ENCODE measurements around the gene PLEKHA5. TPM values are rescaled to one million over a fixed set of nuclear protein-coding genes. Genes with fewer than 3 reads are reported as not detected.
A peak's percentile ranks its signal among the peaks of the same experiment; 100 is the strongest.

Gene PLEKHA5
- polyA plus RNA-seq, 4 donors = 13.2 to 36.2 (median 19.6) TPM

GRCh38 chr12:19120795-19121194, 8.7 kb upstream of the PLEKHA5 start:
- FAIRE-seq = no peak
- Histone ChIP-seq H3K27ac (ENCODE audit: low read depth in 1 of 3, low read length in 2 of 3) (no peak overlapping the region), H3K36me3 (ENCODE audit: control insufficient read depth in 3 of 3, insufficient read depth in 2 of 3, low read depth in 1 of 3, low read length in 3 of 3) (no peaks in the 10 kb centered on the region), H3K9me3 (ENCODE audit: control insufficient read depth in 2 of 2, insufficient read depth in 1 of 2, low read depth in 1 of 2, low read length in 1 of 2) (no peaks in the 10 kb centered on the region), H3K4me3 (ENCODE audit: low read depth in 1 of 3, low read length in 3 of 3) (no peak overlapping the region), H3K4me1 (ENCODE audit: control insufficient read depth in 3 of 3, insufficient read depth in 2 of 3, low read depth in 1 of 3, low read length in 2 of 3) (no peaks in the 10 kb centered on the region), H3K27me3 (ENCODE audit: control insufficient read depth in 3 of 3, insufficient read depth in 3 of 3, low read length in 3 of 3) (no peaks in the 10 kb centered on the region)
- WGBS, 3 donors = 58 to 62% (median 61%) methylated on average over 3 of the region's 3 CpGs
- DNase-seq = no peak

- 56 to 87% (median 79%) methylated on average over 1 of the region's 1 CpG for WGBS, 3 donors
- FAIRE-seq = no peak
Measured at GRCh38 chr12:19121449-19122018, 8.0 kb upstream of the PLEKHA5 start.

GRCh38 chr12:19125325-19125724, 4.2 kb upstream of the PLEKHA5 start:
- H3K4me3 ChIP-seq (ENCODE audit: low read depth in 1 of 3, low read length in 3 of 3) = no peak overlapping the region
- H3K4me1 ChIP-seq (ENCODE audit: control insufficient read depth in 3 of 3, insufficient read depth in 2 of 3, low read depth in 1 of 3, low read length in 2 of 3) = no peaks in the 10 kb centered on the region
- H3K9me3 ChIP-seq (ENCODE audit: control insufficient read depth in 2 of 2, insufficient read depth in 1 of 2, low read depth in 1 of 2, low read length in 1 of 2) = peaks cover 0 to 14% of the 10 kb centered on the region in 2 donors
- WGBS, 3 donors = 83 to 85% (median 84%) methylated on average over 5 of the region's 5 CpGs
- FAIRE-seq (no peak), DNase-seq (no peak)
- no peaks in the 10 kb centered on the region for H3K36me3 ChIP-seq (ENCODE audit: control insufficient read depth in 3 of 3, insufficient read depth in 2 of 3, low read depth in 1 of 3, low read length in 3 of 3)
- H3K27ac ChIP-seq (ENCODE audit: low read depth in 1 of 3, low read length in 2 of 3) = no peak overlapping the region
- H3K27me3 ChIP-seq (ENCODE audit: control insufficient read depth in 3 of 3, insufficient read depth in 3 of 3, low read length in 3 of 3) = no peaks in the 10 kb centered on the region

More at GRCh38 chr12:19121449-19122018, 8.0 kb upstream of the PLEKHA5 start:
- no peak for DNase-seq
- H3K4me1 ChIP-seq (ENCODE audit: control insufficient read depth in 3 of 3, insufficient read depth in 2 of 3, low read depth in 1 of 3, low read length in 2 of 3) = no peaks in the 10 kb centered on the region
- H3K27ac ChIP-seq (ENCODE audit: low read depth in 1 of 3, low read length in 2 of 3) = no peak overlapping the region
- no peaks in the 10 kb centered on the region for H3K36me3 ChIP-seq (ENCODE audit: control insufficient read depth in 3 of 3, insufficient read depth in 2 of 3, low read depth in 1 of 3, low read length in 3 of 3)
- H3K9me3 ChIP-seq (ENCODE audit: control insufficient read depth in 2 of 2, insufficient read depth in 1 of 2, low read depth in 1 of 2, low read length in 1 of 2) = peaks cover 0 to 6% of the 10 kb centered on the region in 2 donors
- no peaks in the 10 kb centered on the region for H3K27me3 ChIP-seq (ENCODE audit: control insufficient read depth in 3 of 3, insufficient read depth in 3 of 3, low read length in 3 of 3)
- no peak overlapping the region for H3K4me3 ChIP-seq (ENCODE audit: low read depth in 1 of 3, low read length in 3 of 3)

GRCh38 chr12:19127270-19127669, 2.3 kb upstream of the PLEKHA5 start:
- Histone ChIP-seq H3K9me3 (ENCODE audit: control insufficient read depth in 2 of 2, insufficient read depth in 1 of 2, low read depth in 1 of 2, low read length in 1 of 2) (peaks cover 0 to 14% of the 10 kb centered on the region in 2 donors), H3K27ac (ENCODE audit: low read depth in 1 of 3, low read length in 2 of 3) (no peak overlapping the region), H3K27me3 (ENCODE audit: control insufficient read depth in 3 of 3, insufficient read depth in 3 of 3, low read length in 3 of 3) (no peaks in the 10 kb centered on the region), H3K4me3 (ENCODE audit: low read depth in 1 of 3, low read length in 3 of 3) (no peak overlapping the region), H3K36me3 (ENCODE audit: control insufficient read depth in 3 of 3, insufficient read depth in 2 of 3, low read depth in 1 of 3, low read length in 3 of 3) (no peaks in the 10 kb centered on the region), H3K4me1 (ENCODE audit: control insufficient read depth in 3 of 3, insufficient read depth in 2 of 3, low read depth in 1 of 3, low read length in 2 of 3) (peaks cover 0 to 2% (median 0%) of the 10 kb centered on the region in 3 donors)
- DNase-seq = no peak
- FAIRE-seq = no peak

- DNase-seq (peak in 1 of 2 donors; percentile 28), FAIRE-seq (no peak)
- 88 to 94% (median 91%) methylated on average over 2 of the region's 2 CpGs for WGBS, 3 donors
- no peaks in the 10 kb centered on the region for H3K27me3 ChIP-seq (ENCODE audit: control insufficient read depth in 3 of 3, insufficient read depth in 3 of 3, low read length in 3 of 3)
- no peaks in the 10 kb centered on the region for H3K36me3 ChIP-seq (ENCODE audit: control insufficient read depth in 3 of 3, insufficient read depth in 2 of 3, low read depth in 1 of 3, low read length in 3 of 3)
- no peak overlapping the region for H3K4me3 ChIP-seq (ENCODE audit: low read depth in 1 of 3, low read length in 3 of 3)
- H3K9me3 ChIP-seq (ENCODE audit: control insufficient read depth in 2 of 2, insufficient read depth in 1 of 2, low read depth in 1 of 2, low read length in 1 of 2) = peaks cover 0 to 14% of the 10 kb centered on the region in 2 donors
- H3K27ac ChIP-seq (ENCODE audit: low read depth in 1 of 3, low read length in 2 of 3) = peak overlapping the region in 1 of 3 donors; percentile 11
- peaks cover 0 to 2% (median 0%) of the 10 kb centered on the region in 3 donors for H3K4me1 ChIP-seq (ENCODE audit: control insufficient read depth in 3 of 3, insufficient read depth in 2 of 3, low read depth in 1 of 3, low read length in 2 of 3)
Measured at GRCh38 chr12:19128485-19128884, 1.0 kb upstream of the PLEKHA5 start.

- Histone ChIP-seq H3K4me1 (ENCODE audit: control insufficient read depth in 3 of 3, insufficient read depth in 2 of 3, low read depth in 1 of 3, low read length in 2 of 3) (peaks cover 0 to 2% (median 0%) of the 10 kb centered on the region in 3 donors), H3K27ac (ENCODE audit: low read depth in 1 of 3, low read length in 2 of 3) (peak overlapping the region; percentile 74 to 92 (median 76)), H3K27me3 (ENCODE audit: control insufficient read depth in 3 of 3, insufficient read depth in 3 of 3, low read length in 3 of 3) (no peaks in the 10 kb centered on the region), H3K36me3 (ENCODE audit: control insufficient read depth in 3 of 3, insufficient read depth in 2 of 3, low read depth in 1 of 3, low read length in 3 of 3) (no peaks in the 10 kb centered on the region), H3K4me3 (ENCODE audit: low read depth in 1 of 3, low read length in 3 of 3) (peak overlapping the region; percentile 48 to 94 (median 69)), H3K9me3 (ENCODE audit: control insufficient read depth in 2 of 2, insufficient read depth in 1 of 2, low read depth in 1 of 2, low read length in 1 of 2) (peaks cover 0 to 14% of the 10 kb centered on the region in 2 donors)
- no peak for DNase-seq
- no peak for FAIRE-seq
- WGBS, 3 donors = 1 to 4% (median 3%) methylated on average over 12 of the region's 12 CpGs
Measured at GRCh38 chr12:19129122-19129485, 429 bp upstream of the PLEKHA5 start.

- 0 to 1% (median 1%) methylated on average over 42 to 61 of the region's 61 CpGs for WGBS, 3 donors
Measured at GRCh38 chr12:19130224-19131024, 891 bp downstream of the PLEKHA5 start.

GRCh38 chr12:19131025-19131444, 1.5 kb downstream of the PLEKHA5 start:
- Histone ChIP-seq H3K4me3 (ENCODE audit: low read depth in 1 of 3, low read length in 3 of 3) (peak overlapping the region; percentile 69 to 95 (median 94)), H3K36me3 (ENCODE audit: control insufficient read depth in 3 of 3, insufficient read depth in 2 of 3, low read depth in 1 of 3, low read length in 3 of 3) (peaks cover 0 to 4% (median 2%) of the 10 kb centered on the region in 3 donors), H3K9me3 (ENCODE audit: control insufficient read depth in 2 of 2, insufficient read depth in 1 of 2, low read depth in 1 of 2, low read length in 1 of 2) (peaks cover 0 to 13% of the 10 kb centered on the region in 2 donors), H3K4me1 (ENCODE audit: control insufficient read depth in 3 of 3, insufficient read depth in 2 of 3, low read depth in 1 of 3, low read length in 2 of 3) (peaks cover 0 to 8% (median 0%) of the 10 kb centered on the region in 3 donors), H3K27ac (ENCODE audit: low read depth in 1 of 3, low read length in 2 of 3) (peak overlapping the region; percentile 84 to 93 (median 86)), H3K27me3 (ENCODE audit: control insufficient read depth in 3 of 3, insufficient read depth in 3 of 3, low read length in 3 of 3) (no peaks in the 10 kb centered on the region)
- WGBS, 3 donors = 2 to 6% (median 5%) methylated on average over 7 of the region's 7 CpGs
- DNase-seq (peak in 1 of 2 donors; percentile 37), FAIRE-seq (no peak)

More at GRCh38 chr12:19130224-19131024, 891 bp downstream of the PLEKHA5 start:
- Histone ChIP-seq H3K27me3 (ENCODE audit: control insufficient read depth in 3 of 3, insufficient read depth in 3 of 3, low read length in 3 of 3) (no peaks in the 10 kb centered on the region), H3K36me3 (ENCODE audit: control insufficient read depth in 3 of 3, insufficient read depth in 2 of 3, low read depth in 1 of 3, low read length in 3 of 3) (no peaks in the 10 kb centered on the region), H3K9me3 (ENCODE audit: control insufficient read depth in 2 of 2, insufficient read depth in 1 of 2, low read depth in 1 of 2, low read length in 1 of 2) (peaks cover 0 to 14% of the 10 kb centered on the region in 2 donors), H3K27ac (ENCODE audit: low read depth in 1 of 3, low read length in 2 of 3) (peak overlapping the region; percentile 84 to 93 (median 86)), H3K4me1 (ENCODE audit: control insufficient read depth in 3 of 3, insufficient read depth in 2 of 3, low read depth in 1 of 3, low read length in 2 of 3) (peaks cover 0 to 7% (median 0%) of the 10 kb centered on the region in 3 donors), H3K4me3 (ENCODE audit: low read depth in 1 of 3, low read length in 3 of 3) (peak overlapping the region; percentile 69 to 95 (median 94))
- FAIRE-seq (no peak), DNase-seq (peak; percentile 37 to 75)
